Heart left ventricle (tissue), 16 donors: ENCODE data around the gene DLG4. TPM values are rescaled to one million over a fixed set of nuclear protein-coding genes. Genes with fewer than 3 reads are reported as not detected.

Experiments
- ATAC-seq, 4 donors: fragments of 200-7000 bp; cut with Tn5 transposase; one replicate each; pipeline ENCODE4 v1.9.1; 2020 to 2022; ENCODE audit warnings: moderate library complexity in 4 of 4, mild to moderate bottlenecking in 3 of 4, moderate number of reproducible peaks in 1 of 4
- DNase-seq, 5 donors: peaks; one replicate each; pipeline ENCODE4 v3.0.0-alpha.2; 2020
- H3K27ac ChIP-seq, 12 donors: fragments of 200-600 bp; sonication (generic) in 4 of 12; one replicate each; pipeline versions ENCODE4 v1.5.0 to v1.8.0; 2016 to 2022; ENCODE audit warnings: mild to moderate bottlenecking in 2 of 12
- H3K27me3 ChIP-seq, 9 donors: fragments of 200-600 bp; sonication (generic) in 2 of 9; one replicate each; pipeline versions ENCODE4 v1.5.1 to v1.8.0; 2016 to 2022; ENCODE audit warnings: mild to moderate bottlenecking in 3 of 9
- H3K36me3 ChIP-seq, 9 donors: fragments of 200-600 bp; sonication (generic) in 2 of 9; one replicate each; pipeline versions ENCODE4 v1.5.0 to v1.8.0; 2018 to 2022; ENCODE audit warnings: mild to moderate bottlenecking in 2 of 9
- H3K4me1 ChIP-seq, 12 donors: fragments of 200-600 bp; sonication (generic) in 4 of 12; one replicate each; pipeline versions ENCODE4 v1.5.0 to v1.8.0; 2016 to 2022; ENCODE audit warnings: mild to moderate bottlenecking in 3 of 12
- H3K4me3 ChIP-seq, 12 donors: fragments of 200-600 bp; sonication (generic) in 4 of 12; one replicate each; pipeline versions ENCODE4 v1.5.0 to v1.8.0; 2017 to 2022; ENCODE audit warnings: mild to moderate bottlenecking in 9 of 12, moderate library complexity in 4 of 12
- H3K9me3 ChIP-seq, 12 donors: fragments of 200-600 bp; sonication (generic) in 4 of 12; one replicate each; pipeline versions ENCODE4 v1.5.0 to v1.8.0; 2016 to 2022; ENCODE audit warnings: mild to moderate bottlenecking in 1 of 12
- CTCF ChIP-seq, 12 donors: fragments of 200-600 bp; sonication (generic) in 4 of 12; IDR thresholded peaks; one replicate each; pipeline versions ENCODE4 v1.5.0 to v1.8.0; 2018 to 2022; ENCODE audit warnings: antibody characterized with exemption in 12 of 12, mild to moderate bottlenecking in 5 of 12
- POLR2A ChIP-seq, 2 donors: fragments of 450-650 bp; IDR thresholded peaks; one replicate each; pipeline ENCODE4 v1.6.1; 2017; ENCODE audit warnings: antibody characterized with exemption in 2 of 2, mild to moderate bottlenecking in 2 of 2, moderate library complexity in 2 of 2
- WGBS, 4 donors: extraction: QIAGEN DNeasy Blood & Tissue Kit in 2 of 4; methylation state at CpG; one replicate each; pipeline versions ENCODE4 v1.1.5 to v1.1.7; 2013 to 2018; 5-methylcytosine and 5-hydroxymethylcytosine counted together
- intact Hi-C, 10 donors: fragments of 100-400 bp; cut with DNase I; formaldehyde crosslinking; loops; one replicate each; pipeline versions ENCODE4 v1.11.1 to v1.14.2; 2022
- polyA plus RNA-seq, 2 donors: library from polyadenylated mRNA; stranded (reverse); fragments of 200-250 nt; gene quantifications; one replicate each; pipeline ENCODE4 v1.2.3, GENCODE V29; 2013
- total RNA-seq, 9 donors: library from RNA; depleted of rRNA in 2 of 9; stranded (reverse); fragments of >200 nt in 2 of 9; fragmentation: NEBNext Ultra II Directional in 3 of 9; extraction: Animal tissue kit (Norgen Biotek cat#: 25700) in 3 of 9; gene quantifications; one replicate each; pipeline versions ENCODE4 v1.1.0 to v1.2.4, GENCODE V29; 2016 to 2023
- donor health status: ischemic (EF 13 %, LVEDD 7.1; RV severe dilation, severe dysfunction).
- donor health status: healthy with polysubstance abuse.
- donor health status: DM: no; HTN: yes; CAD: no.
- donor health status: DM: no; HTN: no; CAD: no.
- donor health status: ischemic (EF 25% LVEDD 6.9; RV normal size, moderate dysfunction).
- donor health status: ischemic (EF 25% LVEDD 5.7; RV mildly dilated, moderate dysfunction).
- donor health status: healthy.
- donor health status: DM: yes; HTN: yes; CAD: no.
- donor health status: ischemic (EF 35%, LVEDD 5.7; RV mildly dilated, moderate dysfunction).
- donor health status: nonischemic (EF 11% LVEDD 7.7; RV severe dilation, severe dysfunction).
- donor health status: DM: yes; HTN: yes; CAD: no.
- donor health status: PGD.
- donor health status: ischemic (EF 29% LVEDD 5.4; RV normal size, mild dysfunction).
- donor health status: nonischemic (EF 23%, LVEDD 6.1; RV moderate dilation, normal function).

The DLG4 gene
- total and polyA plus RNA-seq, 11 donors = 5.3 to 24.3 (median 15.5) TPM

DNA sequence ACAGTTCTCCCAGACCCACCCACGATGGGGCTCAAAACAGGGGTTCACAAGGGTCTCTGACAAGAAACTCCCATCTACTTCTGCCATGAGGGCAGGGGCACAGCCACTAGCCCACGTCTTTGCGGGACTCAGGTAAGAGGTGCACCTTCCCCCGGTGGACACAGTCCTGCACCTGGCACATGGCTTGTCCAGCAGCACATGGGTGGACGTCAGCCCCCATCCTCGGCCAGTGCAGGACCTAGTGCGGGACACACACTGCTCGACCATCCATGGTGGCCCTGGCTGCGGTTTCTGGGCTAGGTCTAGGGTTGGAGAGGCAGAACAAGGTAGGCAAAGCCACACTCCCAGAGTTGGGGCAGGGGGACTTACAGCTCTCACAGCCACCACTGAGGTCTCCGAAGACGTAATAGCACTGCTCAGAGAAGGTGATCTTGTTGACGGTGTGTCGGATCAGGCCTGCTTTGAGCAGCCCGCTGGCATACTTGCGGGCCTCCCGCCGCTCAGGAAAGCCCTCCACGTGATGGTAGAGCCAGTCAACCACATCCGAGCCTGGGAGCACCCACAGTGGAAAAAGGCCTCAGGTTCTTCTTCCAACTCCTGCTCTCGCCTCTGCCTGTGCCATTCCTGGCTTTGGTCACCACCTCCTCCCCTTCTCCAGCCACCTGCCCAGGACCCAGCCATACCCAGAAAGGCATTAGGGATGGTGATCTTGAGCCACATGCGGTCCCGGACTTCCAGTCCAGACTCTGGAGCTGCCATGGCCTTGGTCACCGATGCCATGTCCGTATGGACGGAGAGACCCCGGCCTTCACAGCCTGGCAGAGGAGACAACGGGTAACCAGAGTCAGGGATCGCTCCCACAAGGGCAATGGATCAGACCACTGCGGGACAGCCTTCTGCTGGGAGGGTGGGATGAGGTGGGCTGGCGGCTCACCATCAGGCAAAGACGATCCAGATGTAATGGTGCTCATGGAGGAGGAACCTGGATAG is 7.4 kb upstream of the DLG4 start:
- no peaks in the 10 kb centered on the region for H3K27me3 ChIP-seq
- TF ChIP-seq CTCF (IDR thresholded peaks at IDR 0.05) (no peak), POLR2A (IDR thresholded peaks at IDR 0.05) (no peak)
- H3K4me1 ChIP-seq = peaks cover 0 to 40% (median 11%) of the 10 kb centered on the region in 12 donors
- no peak overlapping the region for H3K4me3 ChIP-seq
- DNase-seq (peak in 1 of 5 donors; percentile 40), ATAC-seq (no peak)
- intact Hi-C loops = no loop called here
- peaks cover 0 to 86% (median 82%) of the 10 kb centered on the region in 9 donors for H3K36me3 ChIP-seq
- H3K9me3 ChIP-seq = no peaks in the 10 kb centered on the region
- no peak overlapping the region for H3K27ac ChIP-seq
- WGBS, 4 donors = 92 to 96% (median 95%) methylated on average over 23 to 31 of the region's 31 CpGs

- DNase-seq (peak in 1 of 5 donors; percentile 66), ATAC-seq (peak; percentile 11 to 70 (median 40))
- Histone ChIP-seq H3K27ac (peak overlapping the region in 7 of 12 donors; percentile 0 to 69 (median 49)), H3K4me3 (no peak overlapping the region), H3K9me3 (no peaks in the 10 kb centered on the region), H3K36me3 (peaks cover 0 to 97% (median 94%) of the 10 kb centered on the region in 9 donors), H3K4me1 (peaks cover 2 to 46% (median 22%) of the 10 kb centered on the region in 12 donors), H3K27me3 (no peaks in the 10 kb centered on the region)
- no peak for TF ChIP-seq POLR2A (IDR thresholded peaks at IDR 0.05)
- TF ChIP-seq CTCF (IDR thresholded peaks at IDR 0.05) = no peak
- 40 to 77% (median 73%) methylated on average over 3 to 21 of the region's 21 CpGs for WGBS, 4 donors
- intact Hi-C loops = no loop called here
Measured at GRCh38 chr17:7225711-7226331, 6.2 kb upstream of the DLG4 start.

DNA sequence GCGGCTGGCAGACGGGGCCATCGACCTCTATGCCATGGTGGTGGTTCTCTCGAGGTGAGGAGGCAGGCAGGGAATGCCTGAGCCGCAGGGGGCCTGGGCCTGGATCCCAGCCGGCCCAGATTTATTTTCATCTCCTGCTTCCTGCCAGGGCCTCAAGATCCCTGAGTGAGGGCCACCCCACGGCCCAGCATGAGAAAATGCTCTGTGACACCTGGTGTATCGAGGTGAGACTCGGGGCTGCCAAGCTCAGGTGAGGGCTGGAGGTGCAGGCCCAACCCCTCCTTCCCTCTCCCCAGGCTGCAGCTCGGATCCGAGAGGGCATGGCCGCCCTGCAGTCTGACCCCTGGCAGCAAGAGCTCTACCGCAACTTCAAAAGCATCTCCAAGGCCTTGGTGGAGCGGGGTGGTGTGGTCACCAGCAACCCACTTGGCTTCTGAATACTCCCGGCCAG is 5.0 kb upstream of the DLG4 start:
- Histone ChIP-seq H3K9me3 (no peaks in the 10 kb centered on the region), H3K4me3 (no peak overlapping the region), H3K27ac (peak overlapping the region in 6 of 12 donors; percentile 8 to 69 (median 26)), H3K36me3 (peaks cover 0 to 89% (median 86%) of the 10 kb centered on the region in 9 donors), H3K27me3 (no peaks in the 10 kb centered on the region), H3K4me1 (peaks cover 6 to 51% (median 25%) of the 10 kb centered on the region in 12 donors)
- TF ChIP-seq CTCF (IDR thresholded peaks at IDR 0.05) (no peak), POLR2A (IDR thresholded peaks at IDR 0.05) (no peak)
- DNase-seq (peak in 1 of 5 donors; percentile 53), ATAC-seq (no peak)
- intact Hi-C loops = no loop called here
- 58 to 67% (median 62%) methylated on average over 8 to 15 of the region's 15 CpGs for WGBS, 4 donors

DNA sequence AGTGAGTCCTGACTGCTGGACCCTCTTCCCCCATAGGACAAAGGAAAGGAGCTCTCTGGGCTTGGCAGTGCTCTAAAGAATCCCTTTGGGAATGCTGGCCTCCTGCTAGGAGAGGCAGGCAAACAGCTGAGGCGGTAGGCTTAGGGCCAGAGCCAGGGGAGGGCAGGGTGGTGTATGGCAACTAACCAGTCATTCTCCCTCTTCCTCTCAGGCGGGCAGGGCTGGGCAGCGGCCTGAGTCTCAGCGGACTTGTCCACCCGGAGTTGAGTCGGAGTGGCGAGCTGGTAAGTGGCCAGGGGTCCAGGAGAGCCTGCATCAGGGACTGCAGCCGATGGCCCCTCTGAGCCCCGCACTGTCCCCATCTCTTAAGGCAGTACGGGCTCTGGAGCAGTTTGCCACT is 4.5 kb upstream of the DLG4 start:
- DNase-seq (peak in 3 of 5 donors; percentile 21 to 56 (median 24)), ATAC-seq (no peak)
- Histone ChIP-seq H3K9me3 (no peaks in the 10 kb centered on the region), H3K36me3 (peaks cover 0 to 84% (median 81%) of the 10 kb centered on the region in 9 donors), H3K27me3 (no peaks in the 10 kb centered on the region), H3K4me3 (no peak overlapping the region), H3K4me1 (peaks cover 6 to 55% (median 27%) of the 10 kb centered on the region in 12 donors), H3K27ac (peak overlapping the region in 4 of 12 donors; percentile 8 to 69 (median 18))
- TF ChIP-seq CTCF (IDR thresholded peaks at IDR 0.05) = no peak
- no peak for TF ChIP-seq POLR2A (IDR thresholded peaks at IDR 0.05)
- 64 to 76% (median 70%) methylated on average over 10 of the region's 10 CpGs for WGBS, 4 donors
- intact Hi-C loops = no loop called here
